ENCODE results near the gene PDZD2.

Gene PDZD2

DNA sequence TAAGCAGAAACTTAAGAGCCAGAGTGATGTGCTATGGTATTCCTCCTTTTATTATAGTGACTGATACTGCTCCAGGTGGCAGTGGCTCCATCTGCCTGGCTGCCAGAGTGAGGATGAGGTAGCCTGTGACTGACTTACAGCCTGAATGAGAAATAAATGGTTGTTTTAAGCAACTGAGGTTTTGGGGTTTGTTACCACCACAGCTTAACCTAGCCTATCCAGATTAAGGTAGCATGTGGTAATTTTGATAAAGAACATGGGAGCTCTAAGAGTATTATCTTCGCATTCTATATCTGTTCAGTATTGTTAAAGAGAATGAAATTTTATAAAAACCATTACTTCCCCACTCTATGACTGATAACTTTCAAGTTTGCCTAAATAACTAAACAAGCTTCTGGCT is 496.2 kb downstream of the PDZD2 start:
- DNase-seq (ENCODE audit: low read depth): no peak

DNA sequence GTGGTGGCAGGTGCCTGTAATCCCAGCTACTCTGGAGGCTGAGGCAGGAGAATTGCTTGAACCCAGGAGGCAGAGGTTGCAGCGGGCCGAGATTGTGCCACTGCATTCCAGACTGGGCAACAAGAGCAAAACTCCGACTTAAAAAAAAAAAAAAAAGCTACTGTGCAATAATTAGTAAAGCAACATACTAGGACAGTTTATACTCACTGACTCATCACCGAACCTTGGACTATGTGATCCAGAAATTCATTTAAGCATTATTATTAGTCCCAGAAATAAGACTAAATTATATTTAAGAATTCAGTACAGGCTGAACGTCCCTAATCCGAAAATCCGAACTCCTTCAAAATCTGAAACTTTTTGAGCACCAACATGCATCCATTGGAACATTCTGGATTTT is 497.4 kb downstream of the PDZD2 start:
- DNase-seq (ENCODE audit: low read depth): no peak
- no peak overlapping the region for H3K4me3 ChIP-seq (ENCODE audit: low read length)
- TF ChIP-seq CTCF (IDR thresholded peaks at IDR 0.05; ENCODE audit: insufficient read depth, low read depth, low read length, missing control alignments): no peak

More for the DNA sequence above, 496.2 kb downstream of the PDZD2 start:
- no peak overlapping the region for H3K4me3 ChIP-seq (ENCODE audit: low read length)
- TF ChIP-seq CTCF (IDR thresholded peaks at IDR 0.05; ENCODE audit: insufficient read depth, low read depth, low read length, missing control alignments): no peak

GRCh38 chr5:32138839-32139493 is 500.0 kb downstream of the PDZD2 start:
- H3K4me3 ChIP-seq (ENCODE audit: low read length): no peak overlapping the region
- no peak for TF ChIP-seq CTCF (IDR thresholded peaks at IDR 0.05; ENCODE audit: insufficient read depth, low read depth, low read length, missing control alignments)
- no peak for DNase-seq (ENCODE audit: low read depth)

- H3K4me3 ChIP-seq (ENCODE audit: low read length): no peak overlapping the region
- DNase-seq (ENCODE audit: low read depth): no peak
- no peak for TF ChIP-seq CTCF (IDR thresholded peaks at IDR 0.05; ENCODE audit: insufficient read depth, low read depth, low read length, missing control alignments)
Measured at GRCh38 chr5:32143617-32144377, 504.9 kb downstream of the PDZD2 start.

DNA sequence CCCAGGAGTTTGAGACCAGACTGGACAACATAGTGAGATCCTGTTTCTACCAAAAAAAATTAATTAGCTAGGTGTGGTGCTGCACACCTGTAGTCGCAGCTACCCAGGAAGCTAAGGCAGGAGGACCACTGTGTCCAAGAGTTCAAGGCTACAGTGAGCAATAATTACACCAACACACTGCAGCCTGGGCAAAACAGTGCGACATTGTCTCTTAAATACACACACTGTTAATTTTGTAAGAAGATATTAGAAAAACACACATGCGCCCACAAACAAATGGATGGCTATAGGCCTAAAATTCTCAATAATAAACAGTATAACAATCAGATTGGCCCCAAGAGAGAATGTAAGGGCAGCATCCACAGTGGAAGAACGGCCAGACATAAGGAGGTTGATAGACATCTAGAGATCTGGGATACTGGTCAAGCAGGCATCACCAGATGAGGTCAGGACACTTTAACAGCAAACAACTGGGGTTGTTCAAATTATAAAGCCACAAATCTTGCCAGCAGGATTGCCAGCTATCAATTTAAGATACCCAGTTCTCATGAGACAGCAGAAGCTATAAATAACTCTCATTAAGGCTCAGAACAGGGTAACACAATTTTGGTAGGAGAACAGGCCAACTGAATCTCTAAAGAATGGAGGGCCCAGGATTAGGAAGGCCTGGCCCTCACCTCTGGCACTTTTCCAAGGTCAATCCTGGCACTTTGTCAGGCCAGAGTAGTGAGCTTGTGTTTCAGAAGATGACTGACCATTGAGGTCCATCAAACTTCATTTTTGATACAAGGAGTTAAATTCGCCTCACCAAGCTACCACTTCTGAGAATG is 505.7 kb downstream of the PDZD2 start:
- no peak overlapping the region for H3K4me3 ChIP-seq (ENCODE audit: low read length)
- no peak for TF ChIP-seq CTCF (IDR thresholded peaks at IDR 0.05; ENCODE audit: insufficient read depth, low read depth, low read length, missing control alignments)
- DNase-seq (ENCODE audit: low read depth): no peak

DNA sequence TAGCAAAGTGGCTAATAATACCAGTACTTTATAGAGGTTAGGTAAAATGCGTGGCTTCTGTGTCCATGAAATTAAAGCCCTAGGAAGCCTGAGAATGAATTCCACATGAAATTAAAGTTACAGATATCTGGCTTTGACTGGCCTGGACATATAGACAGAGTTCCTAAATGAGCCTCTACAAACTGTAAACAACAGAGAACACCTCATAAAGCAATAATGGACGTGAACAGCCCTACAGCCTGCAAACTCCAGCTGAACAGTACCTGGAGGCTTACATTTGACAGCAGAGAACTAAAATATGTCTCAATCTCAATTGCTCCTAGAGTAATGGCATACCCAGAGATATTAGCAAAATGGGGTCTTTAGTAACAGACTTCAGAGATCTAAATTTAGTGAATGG is 506.4 kb downstream of the PDZD2 start:
- H3K4me3 ChIP-seq (ENCODE audit: low read length): no peak overlapping the region

More for the DNA sequence above, 506.4 kb downstream of the PDZD2 start:
- DNase-seq (ENCODE audit: low read depth): no peak
- TF ChIP-seq CTCF (IDR thresholded peaks at IDR 0.05; ENCODE audit: insufficient read depth, low read depth, low read length, missing control alignments): no peak

Measured in epithelial cell of esophagus (primary cell).